GM23338 (cell line): ENCODE data around the gene MRM2. TPM values are rescaled to one million over a fixed set of nuclear protein-coding genes. Genes with fewer than 3 reads are reported as not detected.

Experiments
- ATAC-seq: fragments of 200-7000 bp; cut with Tn5 transposase; 3 replicates; pipeline ENCODE4 v1.9.1; 2020
- DNase-seq: peaks from one replicate; pipeline ENCODE4 v3.0.0-alpha.2; 2015; ENCODE audit warnings: low spot score
- H2AFZ ChIP-seq: fragments of 200-600 bp; sonication (generic); 2 replicates; pipeline ENCODE4 v1.8.0; 2016; ENCODE audit warnings: antibody characterized with exemption, mild to moderate bottlenecking, moderate library complexity
- H3F3A ChIP-seq: fragments of 200-600 bp; sonication (generic); replicated peaks from 2 replicates; pipeline ENCODE4 v1.8.0; 2017; ENCODE audit warnings: antibody characterized with exemption, mixed run types, low read depth
- H3K27ac ChIP-seq: fragments of 200-600 bp; sonication (generic); 2 replicates; pipeline ENCODE4 v1.6.1; 2016; ENCODE audit warnings: low read depth
- H3K27me3 ChIP-seq: fragments of 200-600 bp; sonication (generic); 2 replicates; pipeline ENCODE4 v1.8.0; 2016; ENCODE audit warnings: mild to moderate bottlenecking, mixed run types, moderate library complexity; ENCODE audit not compliant: insufficient read depth
- H3K36me3 ChIP-seq: fragments of 200-600 bp; sonication (generic); 2 replicates; pipeline ENCODE4 v1.8.0; 2016; ENCODE audit warnings: mild to moderate bottlenecking; ENCODE audit not compliant: insufficient read depth
- H3K4me1 ChIP-seq: fragments of 200-600 bp; sonication (generic); 2 replicates; pipeline ENCODE4 v1.8.0; 2016; ENCODE audit warnings: mild to moderate bottlenecking, moderate library complexity; ENCODE audit not compliant: insufficient read depth
- H3K4me2 ChIP-seq: fragments of 200-600 bp; sonication (generic); 2 replicates; pipeline ENCODE4 v1.7.1; 2017; ENCODE audit warnings: mixed run types
- H3K4me3 ChIP-seq: fragments of 200-600 bp; sonication (generic); 2 replicates; pipeline ENCODE4 v1.6.1; 2016; ENCODE audit warnings: mixed run types
- H3K79me2 ChIP-seq: fragments of 200-600 bp; sonication (generic); replicated peaks from 2 replicates; pipeline ENCODE4 v1.8.0; 2017; ENCODE audit warnings: mild to moderate bottlenecking; ENCODE audit not compliant: insufficient read depth
- H3K9me2 ChIP-seq: fragments of 200-600 bp; sonication (generic); 2 replicates; pipeline ENCODE4 v1.8.0; 2017; ENCODE audit not compliant: insufficient read depth
- H4K20me1 ChIP-seq: fragments of 200-600 bp; sonication (generic); replicated peaks from 2 replicates; pipeline ENCODE4 v1.8.0; 2017; ENCODE audit warnings: mild to moderate bottlenecking; ENCODE audit not compliant: insufficient read depth
- H3K27ac Mint-ChIP-seq: 2 replicates; pipeline ENCODE4 v1.8.0; 2020; ENCODE audit warnings: inconsistent platforms, mild to moderate bottlenecking, moderate library complexity, mixed read lengths
- H3K27me3 Mint-ChIP-seq: 3 replicates; pipeline ENCODE4 v1.8.0; 2022; ENCODE audit warnings: low read depth, mild to moderate bottlenecking, moderate library complexity, mixed read lengths, inconsistent platforms; ENCODE audit not compliant: insufficient read depth, poor library complexity
- H3K36me3 Mint-ChIP-seq: 3 replicates; pipeline ENCODE4 v1.8.0; 2021; ENCODE audit warnings: low read depth, mild to moderate bottlenecking, inconsistent platforms, moderate library complexity, mixed read lengths
- H3K4me1 Mint-ChIP-seq: 3 replicates; pipeline ENCODE4 v1.8.0; 2020; ENCODE audit warnings: mild to moderate bottlenecking, inconsistent platforms, mixed read lengths
- H3K4me3 Mint-ChIP-seq: 3 replicates; pipeline ENCODE4 v1.8.0; 2021; ENCODE audit warnings: moderate library complexity, mild to moderate bottlenecking, inconsistent platforms, mixed read lengths
- H3K9me3 Mint-ChIP-seq: 3 replicates; pipeline ENCODE4 v1.8.0; 2020; ENCODE audit warnings: moderate library complexity, mild to moderate bottlenecking, inconsistent platforms, mixed read lengths
- CREB1 ChIP-seq: fragments of 250-450 bp; sonication (Bioruptor Pico); IDR thresholded peaks from 2 replicates; pipeline ENCODE4 v1.5.0; 2020; ENCODE audit warnings: low read depth, mild to moderate bottlenecking, moderate library complexity
- EZH2 ChIP-seq: fragments of 200-600 bp; sonication (generic); IDR thresholded peaks from one replicate; pipeline ENCODE4 v1.8.0; 2017; ENCODE audit warnings: antibody characterized with exemption, mild to moderate bottlenecking, low read depth; ENCODE audit not compliant: unreplicated experiment
- EZH2phosphoT487 ChIP-seq: fragments of 200-600 bp; sonication (generic); IDR thresholded peaks from one replicate; pipeline ENCODE4 v1.8.1; 2018; ENCODE audit warnings: antibody characterized with exemption; ENCODE audit not compliant: unreplicated experiment
- JUNB ChIP-seq: IDR thresholded peaks from one replicate; pipeline ENCODE4 v1.6.1; 2016; ENCODE audit warnings: antibody characterized with exemption; ENCODE audit not compliant: unreplicated experiment
- POLR2AphosphoS5 ChIP-seq: IDR thresholded peaks from 2 replicates; pipeline ENCODE4 v1.6.1; 2016; ENCODE audit warnings: antibody characterized with exemption, low read depth
- STAT1 ChIP-seq: IDR thresholded peaks from one replicate; pipeline ENCODE4 v1.6.1; 2016; ENCODE audit warnings: antibody characterized with exemption; ENCODE audit not compliant: unreplicated experiment
- polyA plus RNA-seq: library from polyadenylated mRNA; unstranded; fragments of >200 nt; fragmentation: Nextera tagmentation; extraction: Ambion mirVana; gene quantifications from 2 replicates; pipeline ENCODE4 v1.2.1, GENCODE V29; 2016
- total RNA-seq: library from RNA; depleted of rRNA; stranded (reverse); fragments of >200 nt; shearing (Covaris generic); gene quantifications from 2 replicates; pipeline ENCODE4 v1.2.3, GENCODE V29; 2014
- TF ChIP-seq, protein P1 (sequence below): IDR thresholded peaks from one replicate; pipeline ENCODE4 v1.6.1; 2018; ENCODE audit warnings: antibody characterized with exemption; ENCODE audit not compliant: unreplicated experiment
- TF ChIP-seq, protein P2 (sequence below): IDR thresholded peaks from 2 replicates; pipeline ENCODE4 v1.6.1; 2016; ENCODE audit warnings: antibody characterized with exemption

MRM2 gene
- total and polyA plus RNA-seq, 2 experiments from 2014 or later, result 30.0 to 37.8 TPM

DNA sequence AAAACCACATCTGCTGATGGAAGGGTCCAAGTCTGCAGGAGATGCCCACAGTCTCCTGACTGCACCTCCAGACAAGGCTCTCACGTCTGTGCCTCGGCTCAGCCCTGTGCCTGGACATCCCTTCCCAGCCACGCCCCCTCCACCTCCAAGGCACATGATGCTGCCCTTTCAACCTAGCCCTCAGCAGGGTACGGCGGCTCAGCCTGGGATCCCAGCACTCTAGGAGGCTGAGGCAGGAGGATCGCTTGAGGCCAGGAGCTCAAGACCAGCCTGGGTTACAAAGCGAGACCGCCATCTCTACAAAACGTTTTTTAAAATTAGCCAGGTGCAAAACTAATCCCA, 23.6 kb downstream of the MRM2 start (continued):
- TF ChIP-seq, protein P1, sequence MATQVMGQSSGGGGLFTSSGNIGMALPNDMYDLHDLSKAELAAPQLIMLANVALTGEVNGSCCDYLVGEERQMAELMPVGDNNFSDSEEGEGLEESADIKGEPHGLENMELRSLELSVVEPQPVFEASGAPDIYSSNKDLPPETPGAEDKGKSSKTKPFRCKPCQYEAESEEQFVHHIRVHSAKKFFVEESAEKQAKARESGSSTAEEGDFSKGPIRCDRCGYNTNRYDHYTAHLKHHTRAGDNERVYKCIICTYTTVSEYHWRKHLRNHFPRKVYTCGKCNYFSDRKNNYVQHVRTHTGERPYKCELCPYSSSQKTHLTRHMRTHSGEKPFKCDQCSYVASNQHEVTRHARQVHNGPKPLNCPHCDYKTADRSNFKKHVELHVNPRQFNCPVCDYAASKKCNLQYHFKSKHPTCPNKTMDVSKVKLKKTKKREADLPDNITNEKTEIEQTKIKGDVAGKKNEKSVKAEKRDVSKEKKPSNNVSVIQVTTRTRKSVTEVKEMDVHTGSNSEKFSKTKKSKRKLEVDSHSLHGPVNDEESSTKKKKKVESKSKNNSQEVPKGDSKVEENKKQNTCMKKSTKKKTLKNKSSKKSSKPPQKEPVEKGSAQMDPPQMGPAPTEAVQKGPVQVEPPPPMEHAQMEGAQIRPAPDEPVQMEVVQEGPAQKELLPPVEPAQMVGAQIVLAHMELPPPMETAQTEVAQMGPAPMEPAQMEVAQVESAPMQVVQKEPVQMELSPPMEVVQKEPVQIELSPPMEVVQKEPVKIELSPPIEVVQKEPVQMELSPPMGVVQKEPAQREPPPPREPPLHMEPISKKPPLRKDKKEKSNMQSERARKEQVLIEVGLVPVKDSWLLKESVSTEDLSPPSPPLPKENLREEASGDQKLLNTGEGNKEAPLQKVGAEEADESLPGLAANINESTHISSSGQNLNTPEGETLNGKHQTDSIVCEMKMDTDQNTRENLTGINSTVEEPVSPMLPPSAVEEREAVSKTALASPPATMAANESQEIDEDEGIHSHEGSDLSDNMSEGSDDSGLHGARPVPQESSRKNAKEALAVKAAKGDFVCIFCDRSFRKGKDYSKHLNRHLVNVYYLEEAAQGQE, result no peak
- TF ChIP-seq STAT1 (no peak), EZH2phosphoT487 (no peak), POLR2AphosphoS5 (no peak), EZH2 (no peak)
- TF ChIP-seq, protein P2, sequence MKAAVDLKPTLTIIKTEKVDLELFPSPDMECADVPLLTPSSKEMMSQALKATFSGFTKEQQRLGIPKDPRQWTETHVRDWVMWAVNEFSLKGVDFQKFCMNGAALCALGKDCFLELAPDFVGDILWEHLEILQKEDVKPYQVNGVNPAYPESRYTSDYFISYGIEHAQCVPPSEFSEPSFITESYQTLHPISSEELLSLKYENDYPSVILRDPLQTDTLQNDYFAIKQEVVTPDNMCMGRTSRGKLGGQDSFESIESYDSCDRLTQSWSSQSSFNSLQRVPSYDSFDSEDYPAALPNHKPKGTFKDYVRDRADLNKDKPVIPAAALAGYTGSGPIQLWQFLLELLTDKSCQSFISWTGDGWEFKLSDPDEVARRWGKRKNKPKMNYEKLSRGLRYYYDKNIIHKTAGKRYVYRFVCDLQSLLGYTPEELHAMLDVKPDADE, result no peak

DNA sequence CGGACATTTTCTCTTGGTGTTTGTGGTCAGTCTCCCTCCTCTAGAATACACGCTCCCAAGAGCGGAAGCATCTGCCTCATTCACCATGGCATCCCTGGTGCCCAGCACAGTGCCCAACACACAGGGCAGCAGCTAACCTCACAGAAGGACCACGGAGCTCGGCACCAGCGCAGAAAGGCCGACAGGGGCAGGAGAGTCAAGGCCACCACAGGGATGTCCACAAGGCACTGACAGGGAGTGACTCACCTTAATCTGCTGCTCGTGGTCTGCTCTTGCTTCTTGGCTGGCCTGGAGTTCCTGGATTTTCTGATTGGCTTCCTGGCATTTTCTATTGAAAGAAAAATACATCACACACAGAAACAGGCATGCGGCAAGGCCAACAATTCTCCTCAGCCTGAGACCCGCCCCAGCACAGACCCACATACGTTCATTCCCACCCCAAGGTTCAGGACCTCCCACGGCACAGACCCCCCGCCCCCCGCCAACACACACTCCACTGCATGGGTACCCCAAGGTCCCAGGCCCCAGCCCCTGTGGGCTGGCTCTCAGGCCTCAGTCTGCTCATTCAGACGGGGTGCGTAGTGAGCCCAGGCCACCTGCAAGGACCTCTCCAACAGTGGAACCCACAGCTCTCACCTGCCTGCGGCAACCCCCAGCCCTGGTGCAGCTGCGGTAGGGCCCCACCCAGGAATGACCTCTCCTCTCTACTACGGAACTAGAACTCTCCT, 24.1 kb downstream of the MRM2 start:
- Mint-ChIP-seq H3K9me3 (no peaks in the 10 kb centered on the region), H3K27ac (no peak overlapping the region), H3K4me3 (no peak overlapping the region), H3K36me3 (peaks cover 79% of the 10 kb centered on the region), H3K4me1 (no peaks in the 10 kb centered on the region), H3K27me3 (peaks cover 10% of the 10 kb centered on the region)
- Histone ChIP-seq H2AFZ (no peak overlapping the region), H3K4me3 (no peak overlapping the region), H3K4me1 (no peaks in the 10 kb centered on the region), H4K20me1 (peaks cover 6% of the 10 kb centered on the region), H3K36me3 (peaks cover 20% of the 10 kb centered on the region), H3K4me2 (no peak overlapping the region), H3K9me2 (no peaks in the 10 kb centered on the region), H3K79me2 (peaks cover 26% of the 10 kb centered on the region), H3K27ac (no peak overlapping the region), H3K27me3 (no peaks in the 10 kb centered on the region), H3F3A (no peaks in the 10 kb centered on the region)
- DNase-seq, result no peak
- TF ChIP-seq, protein P2, result no peak
- no peak for TF ChIP-seq STAT1
- ATAC-seq, result no peak

DNA sequence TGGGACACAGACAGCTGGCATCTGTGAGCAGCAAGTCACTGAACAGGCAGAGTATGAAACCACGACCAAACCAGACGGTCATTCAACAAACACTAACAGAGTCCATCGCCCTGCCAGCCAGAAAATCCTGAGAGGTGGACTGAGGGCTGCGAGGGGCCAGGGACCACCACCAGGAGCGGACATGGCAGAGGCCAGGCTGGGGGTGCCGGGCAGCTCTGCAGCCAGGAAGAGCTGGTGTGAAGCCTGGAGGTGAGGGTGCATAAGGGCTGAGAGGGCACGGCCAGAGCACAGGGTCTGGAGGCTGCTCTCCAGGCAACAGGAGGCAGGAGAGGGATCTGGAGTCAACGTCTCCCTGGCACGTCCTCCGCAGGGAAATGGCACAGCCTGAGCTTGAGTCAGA, 24.8 kb downstream of the MRM2 start:
- no peak for ATAC-seq
- no peaks in the 10 kb centered on the region for H3K9me2 ChIP-seq
- H3K4me1 Mint-ChIP-seq, result no peaks in the 10 kb centered on the region
- H3K4me3 ChIP-seq, result no peak overlapping the region
- peaks cover 79% of the 10 kb centered on the region for H3K36me3 Mint-ChIP-seq
- DNase-seq, result no peak
- H3K79me2 ChIP-seq, result peaks cover 20% of the 10 kb centered on the region
- H3K36me3 ChIP-seq, result peaks cover 26% of the 10 kb centered on the region
- no peaks in the 10 kb centered on the region for H3K9me3 Mint-ChIP-seq
- H4K20me1 ChIP-seq, result peaks cover 6% of the 10 kb centered on the region
- H3K27ac ChIP-seq, result no peak overlapping the region
- peaks cover 10% of the 10 kb centered on the region for H3K27me3 Mint-ChIP-seq
- H3K4me3 Mint-ChIP-seq, result no peak overlapping the region
- H3K4me1 ChIP-seq, result no peaks in the 10 kb centered on the region
- H3K27me3 ChIP-seq, result no peaks in the 10 kb centered on the region
- no peaks in the 10 kb centered on the region for H3F3A ChIP-seq
- no peak overlapping the region for H3K27ac Mint-ChIP-seq
- H3K4me2 ChIP-seq, result no peak overlapping the region
- no peak overlapping the region for H2AFZ ChIP-seq
- TF ChIP-seq, protein P2, result no peak
- no peak for TF ChIP-seq JUNB
- TF ChIP-seq STAT1, result no peak
- TF ChIP-seq CREB1 (CRISPR knock-in tag), result no peak
